Peyer's patch (tissue), 4 donors: ENCODE data around the gene DMBT1.

ENCODE experiments used
- POLR2A ChIP-seq, 2 donors: fragments of 450-650 bp; IDR thresholded peaks; one replicate each; pipeline ENCODE4 v1.5.1; 2017; ENCODE audit warnings: antibody characterized with exemption in 2 of 2, mild to moderate bottlenecking in 2 of 2, moderate library complexity in 2 of 2
- TF ChIP-seq, protein P1 (sequence below), 6 experiments: fragments of 450-650 bp in 4 of 6; fragments of 200-600 bp in 2 of 6; sonication (generic) in 1 of 6; IDR thresholded peaks; one replicate each; pipeline ENCODE4 v1.5.1; 2017 to 2019; ENCODE audit warnings: antibody characterized with exemption in 6 of 6, mild to moderate bottlenecking in 3 of 6, moderate library complexity in 1 of 6

DNA sequence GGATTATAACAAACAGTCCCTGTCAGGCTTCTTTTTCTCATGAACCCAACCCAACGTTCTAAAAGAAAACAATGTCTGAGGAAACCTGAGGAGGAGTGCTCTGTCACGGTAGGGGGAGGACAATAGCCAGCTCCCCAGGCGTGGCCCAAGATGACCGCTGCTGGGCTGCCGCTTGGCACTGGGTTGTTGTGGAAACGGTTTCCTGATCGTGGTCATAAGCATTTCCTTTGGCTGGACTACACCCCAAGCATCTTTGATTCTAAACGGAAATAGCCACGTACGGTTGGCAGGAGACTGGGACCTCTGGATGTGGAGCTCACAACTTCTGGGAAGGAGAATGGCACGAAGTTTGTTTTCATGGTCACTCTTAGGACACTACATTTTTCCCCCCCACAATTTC is 30.4 kb upstream of the DMBT1 start:
- no peak for TF ChIP-seq POLR2A (IDR thresholded peaks at IDR 0.05)
- TF ChIP-seq, protein P1, sequence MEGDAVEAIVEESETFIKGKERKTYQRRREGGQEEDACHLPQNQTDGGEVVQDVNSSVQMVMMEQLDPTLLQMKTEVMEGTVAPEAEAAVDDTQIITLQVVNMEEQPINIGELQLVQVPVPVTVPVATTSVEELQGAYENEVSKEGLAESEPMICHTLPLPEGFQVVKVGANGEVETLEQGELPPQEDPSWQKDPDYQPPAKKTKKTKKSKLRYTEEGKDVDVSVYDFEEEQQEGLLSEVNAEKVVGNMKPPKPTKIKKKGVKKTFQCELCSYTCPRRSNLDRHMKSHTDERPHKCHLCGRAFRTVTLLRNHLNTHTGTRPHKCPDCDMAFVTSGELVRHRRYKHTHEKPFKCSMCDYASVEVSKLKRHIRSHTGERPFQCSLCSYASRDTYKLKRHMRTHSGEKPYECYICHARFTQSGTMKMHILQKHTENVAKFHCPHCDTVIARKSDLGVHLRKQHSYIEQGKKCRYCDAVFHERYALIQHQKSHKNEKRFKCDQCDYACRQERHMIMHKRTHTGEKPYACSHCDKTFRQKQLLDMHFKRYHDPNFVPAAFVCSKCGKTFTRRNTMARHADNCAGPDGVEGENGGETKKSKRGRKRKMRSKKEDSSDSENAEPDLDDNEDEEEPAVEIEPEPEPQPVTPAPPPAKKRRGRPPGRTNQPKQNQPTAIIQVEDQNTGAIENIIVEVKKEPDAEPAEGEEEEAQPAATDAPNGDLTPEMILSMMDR (IDR thresholded peaks at IDR 0.05), result no peak
